Measurements from ENCODE around the gene DIP2C. TPM values are rescaled to one million over a fixed set of nuclear protein-coding genes. Genes with fewer than 3 reads are reported as not detected.
A peak's percentile ranks its signal among the peaks of the same experiment; 100 is the strongest.

The DIP2C gene
- total and polyA plus RNA-seq, 4 donors = 6.4 to 40.2 (median 23.8) TPM

GRCh38 chr10:639001-639750 is 50.3 kb downstream of the DIP2C start:
- WGBS, 2 donors = 91 to 94% methylated on average over 41 to 42 of the region's 42 CpGs
- intact Hi-C loops (cut with DNase I) = no loop called here
- Histone ChIP-seq H3K27ac (ENCODE audit: low read depth in 1 of 2, low read length in 2 of 2) (no peak overlapping the region), H3K4me1 (ENCODE audit: control insufficient read depth in 1 of 2, insufficient read depth in 2 of 2, low read length in 2 of 2) (no peaks in the 10 kb centered on the region), H3K4me3 (ENCODE audit: low read length in 2 of 2) (no peak overlapping the region), H3K36me3 (ENCODE audit: control insufficient read depth in 1 of 2, insufficient read depth in 2 of 2, low read length in 1 of 2) (no peaks in the 10 kb centered on the region), H3K9me3 (ENCODE audit: control insufficient read depth, low read length) (no peaks in the 10 kb centered on the region), H3K27me3 (ENCODE audit: control insufficient read depth in 1 of 2, insufficient read depth in 2 of 2, low read length in 1 of 2) (no peaks in the 10 kb centered on the region)
- no peak for ATAC-seq (ENCODE audit: low FRiP score)
- DNase-seq = peak in 1 of 2 donors; percentile 65

GRCh38 chr10:637771-638195 is 51.7 kb downstream of the DIP2C start:
- Histone ChIP-seq H3K9me3 (ENCODE audit: control insufficient read depth, low read length) (no peaks in the 10 kb centered on the region), H3K4me1 (ENCODE audit: control insufficient read depth in 1 of 2, insufficient read depth in 2 of 2, low read length in 2 of 2) (no peaks in the 10 kb centered on the region), H3K4me3 (ENCODE audit: low read length in 2 of 2) (no peak overlapping the region), H3K36me3 (ENCODE audit: control insufficient read depth in 1 of 2, insufficient read depth in 2 of 2, low read length in 1 of 2) (no peaks in the 10 kb centered on the region), H3K27me3 (ENCODE audit: control insufficient read depth in 1 of 2, insufficient read depth in 2 of 2, low read length in 1 of 2) (no peaks in the 10 kb centered on the region), H3K27ac (ENCODE audit: low read depth in 1 of 2, low read length in 2 of 2) (no peak overlapping the region)
- DNase-seq = no peak
- 89 to 94% methylated on average over 9 of the region's 9 CpGs for whole genome bisulfite sequencing, 2 donors
- intact Hi-C loops (cut with DNase I) = no loop called here
- ATAC-seq (ENCODE audit: low FRiP score) = no peak

- intact Hi-C loops (cut with DNase I) = no loop called here
- Histone ChIP-seq H3K9me3 (ENCODE audit: control insufficient read depth, low read length) (no peaks in the 10 kb centered on the region), H3K36me3 (ENCODE audit: control insufficient read depth in 1 of 2, insufficient read depth in 2 of 2, low read length in 1 of 2) (no peaks in the 10 kb centered on the region), H3K27me3 (ENCODE audit: control insufficient read depth in 1 of 2, insufficient read depth in 2 of 2, low read length in 1 of 2) (no peaks in the 10 kb centered on the region), H3K4me1 (ENCODE audit: control insufficient read depth in 1 of 2, insufficient read depth in 2 of 2, low read length in 2 of 2) (no peaks in the 10 kb centered on the region), H3K4me3 (ENCODE audit: low read length in 2 of 2) (no peak overlapping the region), H3K27ac (ENCODE audit: low read depth in 1 of 2, low read length in 2 of 2) (no peak overlapping the region)
- 92 to 94% methylated on average over 8 of the region's 8 CpGs for WGBS, 2 donors
- no peak for DNase-seq
- no peak for ATAC-seq (ENCODE audit: low FRiP score)
Measured at GRCh38 chr10:637221-637620, 52.2 kb downstream of the DIP2C start.

GRCh38 chr10:636769-637168 is 52.7 kb downstream of the DIP2C start:
- Histone ChIP-seq H3K4me3 (ENCODE audit: low read length in 2 of 2) (no peak overlapping the region), H3K27me3 (ENCODE audit: control insufficient read depth in 1 of 2, insufficient read depth in 2 of 2, low read length in 1 of 2) (no peaks in the 10 kb centered on the region), H3K27ac (ENCODE audit: low read depth in 1 of 2, low read length in 2 of 2) (no peak overlapping the region), H3K36me3 (ENCODE audit: control insufficient read depth in 1 of 2, insufficient read depth in 2 of 2, low read length in 1 of 2) (no peaks in the 10 kb centered on the region), H3K4me1 (ENCODE audit: control insufficient read depth in 1 of 2, insufficient read depth in 2 of 2, low read length in 2 of 2) (no peaks in the 10 kb centered on the region), H3K9me3 (ENCODE audit: control insufficient read depth, low read length) (no peaks in the 10 kb centered on the region)
- DNase-seq = no peak
- no peak for ATAC-seq (ENCODE audit: low FRiP score)
- intact Hi-C loops (cut with DNase I) = no loop called here
- WGBS, 2 donors = 92 to 93% methylated on average over 19 of the region's 19 CpGs

- no peaks in the 10 kb centered on the region for H3K36me3 ChIP-seq (ENCODE audit: control insufficient read depth in 1 of 2, insufficient read depth in 2 of 2, low read length in 1 of 2)
- no peaks in the 10 kb centered on the region for H3K4me1 ChIP-seq (ENCODE audit: control insufficient read depth in 1 of 2, insufficient read depth in 2 of 2, low read length in 2 of 2)
- H3K9me3 ChIP-seq (ENCODE audit: control insufficient read depth, low read length) = no peaks in the 10 kb centered on the region
- intact Hi-C loops (cut with DNase I) = no loop called here
- H3K27me3 ChIP-seq (ENCODE audit: control insufficient read depth in 1 of 2, insufficient read depth in 2 of 2, low read length in 1 of 2) = no peaks in the 10 kb centered on the region
- no peak overlapping the region for H3K4me3 ChIP-seq (ENCODE audit: low read length in 2 of 2)
- H3K27ac ChIP-seq (ENCODE audit: low read depth in 1 of 2, low read length in 2 of 2) = no peak overlapping the region
- 94 to 95% methylated on average over 25 of the region's 25 CpGs for WGBS, 2 donors
- ATAC-seq (ENCODE audit: low FRiP score) = no peak
- no peak for DNase-seq
Measured at GRCh38 chr10:636016-636730, 53.3 kb downstream of the DIP2C start.

- H3K4me3 ChIP-seq (ENCODE audit: low read length in 2 of 2) = no peak overlapping the region
- no peaks in the 10 kb centered on the region for H3K4me1 ChIP-seq (ENCODE audit: control insufficient read depth in 1 of 2, insufficient read depth in 2 of 2, low read length in 2 of 2)
- ATAC-seq (ENCODE audit: low FRiP score) (peak; percentile 44), DNase-seq (no peak)
- no peaks in the 10 kb centered on the region for H3K36me3 ChIP-seq (ENCODE audit: control insufficient read depth in 1 of 2, insufficient read depth in 2 of 2, low read length in 1 of 2)
- intact Hi-C loops (cut with DNase I) = no loop called here
- 87 to 88% methylated on average over 25 of the region's 25 CpGs for WGBS, 2 donors
- no peaks in the 10 kb centered on the region for H3K27me3 ChIP-seq (ENCODE audit: control insufficient read depth in 1 of 2, insufficient read depth in 2 of 2, low read length in 1 of 2)
- H3K27ac ChIP-seq (ENCODE audit: low read depth in 1 of 2, low read length in 2 of 2) = no peak overlapping the region
- no peaks in the 10 kb centered on the region for H3K9me3 ChIP-seq (ENCODE audit: control insufficient read depth, low read length)
Measured at GRCh38 chr10:635088-635861, 54.2 kb downstream of the DIP2C start.

- DNase-seq (no peak), ATAC-seq (ENCODE audit: low FRiP score) (no peak)
- no peaks in the 10 kb centered on the region for H3K9me3 ChIP-seq (ENCODE audit: control insufficient read depth, low read length)
- no peaks in the 10 kb centered on the region for H3K27me3 ChIP-seq (ENCODE audit: control insufficient read depth in 1 of 2, insufficient read depth in 2 of 2, low read length in 1 of 2)
- 62 to 66% methylated on average over 7 of the region's 7 CpGs for WGBS, 2 donors
- no peak overlapping the region for H3K27ac ChIP-seq (ENCODE audit: low read depth in 1 of 2, low read length in 2 of 2)
- H3K4me3 ChIP-seq (ENCODE audit: low read length in 2 of 2) = no peak overlapping the region
- H3K36me3 ChIP-seq (ENCODE audit: control insufficient read depth in 1 of 2, insufficient read depth in 2 of 2, low read length in 1 of 2) = peaks cover 0 to 3% of the 10 kb centered on the region in 2 donors
- no peaks in the 10 kb centered on the region for H3K4me1 ChIP-seq (ENCODE audit: control insufficient read depth in 1 of 2, insufficient read depth in 2 of 2, low read length in 2 of 2)
- intact Hi-C loops (cut with DNase I) = no loop called here
Measured at GRCh38 chr10:634256-634655, 55.2 kb downstream of the DIP2C start.

GRCh38 chr10:633279-634245 is 55.9 kb downstream of the DIP2C start:
- peak; percentile 15 for ATAC-seq (ENCODE audit: low FRiP score)
- peaks cover 0 to 3% of the 10 kb centered on the region in 2 donors for H3K36me3 ChIP-seq (ENCODE audit: control insufficient read depth in 1 of 2, insufficient read depth in 2 of 2, low read length in 1 of 2)
- H3K4me3 ChIP-seq (ENCODE audit: low read length in 2 of 2) = no peak overlapping the region
- no peaks in the 10 kb centered on the region for H3K27me3 ChIP-seq (ENCODE audit: control insufficient read depth in 1 of 2, insufficient read depth in 2 of 2, low read length in 1 of 2)
- no peaks in the 10 kb centered on the region for H3K9me3 ChIP-seq (ENCODE audit: control insufficient read depth, low read length)
- no peaks in the 10 kb centered on the region for H3K4me1 ChIP-seq (ENCODE audit: control insufficient read depth in 1 of 2, insufficient read depth in 2 of 2, low read length in 2 of 2)
- WGBS, 2 donors = 47 to 50% methylated on average over 39 of the region's 39 CpGs
- intact Hi-C loops (cut with DNase I) = no loop called here
- H3K27ac ChIP-seq (ENCODE audit: low read depth in 1 of 2, low read length in 2 of 2) = no peak overlapping the region
- DNase-seq = peak; percentile 40 to 70
